PC-9 (cell line): ENCODE results near the gene SLC16A4. TPM values are rescaled to one million over a fixed set of nuclear protein-coding genes. Genes with fewer than 3 reads are reported as not detected.
A peak's percentile ranks its signal among the peaks of the same experiment; 100 is the strongest.

ENCODE experiments used
- BruUV-seq: library from RNA; stranded (reverse); fragments of 400-500 nt; replicated peaks from 2 replicates; lab custom pipeline; 2021; lab: Mats Ljungman, UMichigan
- CTCF ChIA-PET: fragments of 300-600 bp; sonication (Branson Sonifier 250); formaldehyde crosslinking; loops from one replicate; lab custom pipeline; 2022; ENCODE audit warnings: antibody characterized with exemption; lab: Charles Lee
- POLR2A ChIA-PET: fragments of 300-600 bp; sonication (Branson Sonifier 250); formaldehyde crosslinking; loops from one replicate; lab custom pipeline; 2022; ENCODE audit warnings: antibody characterized with exemption; ENCODE audit not compliant: unreplicated experiment; lab: Charles Lee
- DNase-seq, 2 experiments: peaks; one replicate each; pipeline versions ENCODE4 v3.0.0 to v3.0.0-alpha.2; 2015 to 2022; ENCODE audit warnings: mixed read lengths in 1 of 2
- H2AFZ ChIP-seq: fragments of 200-600 bp; sonication (generic); 2 replicates; pipeline ENCODE4 v1.8.1; 2017; ENCODE audit warnings: antibody characterized with exemption
- H3F3A ChIP-seq: fragments of 200-600 bp; sonication (generic); 2 replicates; pipeline ENCODE4 v1.8.1; 2017; ENCODE audit warnings: antibody characterized with exemption, mild to moderate bottlenecking, low read depth; ENCODE audit not compliant: insufficient read depth
- H3K27ac ChIP-seq: fragments of 200-600 bp; sonication (generic); 2 replicates; pipeline ENCODE4 v1.6.1; 2016; ENCODE audit warnings: mixed run types
- H3K27me3 ChIP-seq: fragments of 200-600 bp; sonication (generic); 2 replicates; pipeline ENCODE4 v1.6.1; 2016; ENCODE audit warnings: low read depth, mixed run types; ENCODE audit not compliant: insufficient read depth
- H3K36me3 ChIP-seq: fragments of 200-600 bp; sonication (generic); 2 replicates; pipeline ENCODE4 v1.6.1; 2016; ENCODE audit warnings: low read depth, mixed run types
- H3K4me1 ChIP-seq: fragments of 200-600 bp; sonication (generic); replicated peaks from 2 replicates; pipeline ENCODE4 v1.6.1; 2016; ENCODE audit warnings: mixed run types; ENCODE audit not compliant: insufficient read depth
- H3K4me2 ChIP-seq: fragments of 200-600 bp; sonication (generic); 2 replicates; pipeline ENCODE4 v1.6.1; 2017; ENCODE audit warnings: mixed run types
- H3K4me3 ChIP-seq: fragments of 200-600 bp; sonication (generic); 2 replicates; pipeline ENCODE4 v1.6.1; 2016; ENCODE audit warnings: mixed run types
- H3K79me2 ChIP-seq: fragments of 200-600 bp; sonication (generic); 2 replicates; pipeline ENCODE4 v1.6.1; 2017; ENCODE audit warnings: low read depth, mixed run types
- H3K9me2 ChIP-seq: fragments of 200-600 bp; sonication (generic); 2 replicates; pipeline ENCODE4 v1.8.1; 2017; ENCODE audit warnings: mild to moderate bottlenecking; ENCODE audit not compliant: insufficient read depth
- H3K9me3 ChIP-seq: fragments of 200-600 bp; sonication (generic); 2 replicates; pipeline ENCODE4 v1.8.1; 2016; ENCODE audit warnings: low read depth; ENCODE audit not compliant: insufficient read depth
- H4K20me1 ChIP-seq: fragments of 200-600 bp; sonication (generic); 2 replicates; pipeline ENCODE4 v1.8.1; 2017; ENCODE audit not compliant: insufficient read depth
- EZH2 ChIP-seq: fragments of 200-600 bp; sonication (generic); IDR thresholded peaks from 2 replicates; pipeline ENCODE4 v1.8.0; 2017; ENCODE audit warnings: antibody characterized with exemption, low read depth
- intact Hi-C: fragments of 100-400 bp; cut with micrococcal nuclease; formaldehyde crosslinking; loops from one replicate; pipeline ENCODE4 v1.10.0; 2022; ENCODE audit not compliant: unreplicated experiment
- total RNA-seq: library from RNA; stranded (reverse); gene quantifications from 2 replicates; pipeline ENCODE4 v1.2.3, GENCODE V29; 2021
- TF ChIP-seq, protein P1 (sequence below): fragments of 200-600 bp; sonication (generic); conservative IDR thresholded peaks from 2 replicates; pipeline ENCODE4 v1.6.1; 2017; ENCODE audit warnings: mixed run types, antibody characterized with exemption, mild to moderate bottlenecking, moderate library complexity

SLC16A4 gene
- total RNA-seq, 1 experiment from 2014 or later, result 32.7 TPM

GRCh38 chr1:110319332-110320167, 71.3 kb downstream of the SLC16A4 start:
- POLR2A ChIA-PET, result no interaction called here
- Histone ChIP-seq H3K9me2 (no peaks in the 10 kb centered on the region), H3K4me1 (peaks cover 24% of the 10 kb centered on the region), H3K27ac (peak overlapping the region; percentile 37), H3F3A (peaks cover 17% of the 10 kb centered on the region), H3K36me3 (no peaks in the 10 kb centered on the region), H2AFZ (no peak overlapping the region), H4K20me1 (no peaks in the 10 kb centered on the region), H3K27me3 (no peaks in the 10 kb centered on the region), H3K4me2 (peak overlapping the region; percentile 64), H3K9me3 (peaks cover 19% of the 10 kb centered on the region), H3K4me3 (no peak overlapping the region), H3K79me2 (no peaks in the 10 kb centered on the region)
- CTCF ChIA-PET, result interaction anchor here (1.2 kb wide), 1 partner anchor 141 kb away, joined by 3 read pairs; no protein-coding TSS in a partner anchor
- BruUV-seq, result no TSS peak
- TF ChIP-seq, protein P1, sequence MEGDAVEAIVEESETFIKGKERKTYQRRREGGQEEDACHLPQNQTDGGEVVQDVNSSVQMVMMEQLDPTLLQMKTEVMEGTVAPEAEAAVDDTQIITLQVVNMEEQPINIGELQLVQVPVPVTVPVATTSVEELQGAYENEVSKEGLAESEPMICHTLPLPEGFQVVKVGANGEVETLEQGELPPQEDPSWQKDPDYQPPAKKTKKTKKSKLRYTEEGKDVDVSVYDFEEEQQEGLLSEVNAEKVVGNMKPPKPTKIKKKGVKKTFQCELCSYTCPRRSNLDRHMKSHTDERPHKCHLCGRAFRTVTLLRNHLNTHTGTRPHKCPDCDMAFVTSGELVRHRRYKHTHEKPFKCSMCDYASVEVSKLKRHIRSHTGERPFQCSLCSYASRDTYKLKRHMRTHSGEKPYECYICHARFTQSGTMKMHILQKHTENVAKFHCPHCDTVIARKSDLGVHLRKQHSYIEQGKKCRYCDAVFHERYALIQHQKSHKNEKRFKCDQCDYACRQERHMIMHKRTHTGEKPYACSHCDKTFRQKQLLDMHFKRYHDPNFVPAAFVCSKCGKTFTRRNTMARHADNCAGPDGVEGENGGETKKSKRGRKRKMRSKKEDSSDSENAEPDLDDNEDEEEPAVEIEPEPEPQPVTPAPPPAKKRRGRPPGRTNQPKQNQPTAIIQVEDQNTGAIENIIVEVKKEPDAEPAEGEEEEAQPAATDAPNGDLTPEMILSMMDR, result no peak
- no peak for TF ChIP-seq EZH2
- intact Hi-C loops, result no loop called here
- DNase-seq, result peak in 1 of 2 experiments; percentile 47

- H3F3A ChIP-seq, result peaks cover 17% of the 10 kb centered on the region
- H3K36me3 ChIP-seq, result no peaks in the 10 kb centered on the region
- no peaks in the 10 kb centered on the region for H3K27me3 ChIP-seq
- peaks cover 22% of the 10 kb centered on the region for H3K4me1 ChIP-seq
- no peak for DNase-seq
- no peaks in the 10 kb centered on the region for H3K9me2 ChIP-seq
- H3K4me3 ChIP-seq, result no peak overlapping the region
- intact Hi-C loops, result no loop called here
- ChIA-PET CTCF (no interaction called here), POLR2A (no interaction called here)
- H3K27ac ChIP-seq, result no peak overlapping the region
- H3K9me3 ChIP-seq, result peaks cover 19% of the 10 kb centered on the region
- no peaks in the 10 kb centered on the region for H3K79me2 ChIP-seq
- TF ChIP-seq, protein P1, result no peak
- TF ChIP-seq EZH2, result no peak
- no TSS peak for BruUV-seq
- no peaks in the 10 kb centered on the region for H4K20me1 ChIP-seq
- H2AFZ ChIP-seq, result no peak overlapping the region
- H3K4me2 ChIP-seq, result no peak overlapping the region
Measured at GRCh38 chr1:110318046-110318445, 72.8 kb downstream of the SLC16A4 start.

- ChIA-PET CTCF (interaction anchor here (0.6 kb wide), 1 partner anchor 26 kb away, joined by 3 read pairs; no protein-coding TSS in a partner anchor), POLR2A (no interaction called here)
- H3K27me3 ChIP-seq, result no peaks in the 10 kb centered on the region
- H3K4me1 ChIP-seq, result peaks cover 22% of the 10 kb centered on the region
- H3K79me2 ChIP-seq, result no peaks in the 10 kb centered on the region
- peaks cover 19% of the 10 kb centered on the region for H3K9me3 ChIP-seq
- no TSS peak for BruUV-seq
- TF ChIP-seq, protein P1, result no peak
- no peak for TF ChIP-seq EZH2
- H4K20me1 ChIP-seq, result no peaks in the 10 kb centered on the region
- H3K27ac ChIP-seq, result no peak overlapping the region
- H3K36me3 ChIP-seq, result no peaks in the 10 kb centered on the region
- no peak overlapping the region for H3K4me3 ChIP-seq
- peaks cover 17% of the 10 kb centered on the region for H3F3A ChIP-seq
- DNase-seq, result no peak
- intact Hi-C loops, result no loop called here
- H3K4me2 ChIP-seq, result no peak overlapping the region
- no peak overlapping the region for H2AFZ ChIP-seq
- no peaks in the 10 kb centered on the region for H3K9me2 ChIP-seq
Measured at GRCh38 chr1:110316735-110317134, 74.1 kb downstream of the SLC16A4 start.

Other genes with a start within 250 kb of the SLC16A4 start
- 3.2 and 4.5 TPM in 2 replicates for gene SLC6A17, start 240.5 kb downstream of the SLC16A4 start, total RNA-seq
- 8.6 and 9.4 TPM in 2 replicates for gene KCNC4, start 180.7 kb downstream of the SLC16A4 start, total RNA-seq
- 42.7 and 43.1 TPM in 2 replicates for gene RBM15, start 51.6 kb downstream of the SLC16A4 start, total RNA-seq
- 140 and 160 TPM in 2 replicates for gene LAMTOR5, start 16.7 kb upstream of the SLC16A4 start, total RNA-seq
- not detected in 2 replicates for gene PROK1, start 60.1 kb upstream of the SLC16A4 start, total RNA-seq
- gene KCNA10, start 128.1 kb upstream of the SLC16A4 start, total RNA-seq, result not detected in 2 replicates
- gene KCNA2, start 215.3 kb upstream of the SLC16A4 start, total RNA-seq, result not detected in 2 replicates